Stimulated activated CD4-positive, alpha-beta T cell treated with anti-CD3 and anti-CD28 coated beads, TNF-alpha, amount 100 ng/mL, for 1 hour (primary cell): ENCODE data around the gene TOX3.

Experiments used
- DNase-seq, 3 donors: peaks; one replicate each; pipeline ENCODE4 v3.0.0-alpha.2; 2020; ENCODE audit warnings: low read depth in 3 of 3, low spot score in 1 of 3

TOX3 gene

DNA sequence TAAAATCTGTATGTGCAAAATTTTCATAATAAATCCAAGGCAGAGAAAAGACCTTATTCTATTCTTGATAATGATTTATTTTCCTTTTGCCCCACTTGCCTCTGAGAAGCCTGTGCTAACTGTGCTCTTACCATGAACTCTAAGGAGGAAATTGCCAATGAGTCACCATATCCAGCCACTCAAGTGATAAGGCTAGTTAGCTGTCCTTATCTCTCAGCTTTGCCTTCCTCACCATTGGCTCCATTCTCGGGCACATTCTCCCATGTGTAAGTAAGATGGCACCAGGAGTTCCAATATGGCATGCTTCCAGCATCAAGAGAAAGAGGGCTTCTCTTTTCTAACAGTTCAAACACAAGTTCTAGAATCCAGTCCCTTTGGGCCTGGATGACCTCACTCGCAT is 142.4 kb downstream of the TOX3 start:
- DNase-seq: no peak

- no peak for DNase-seq
These were observed 147.8 kb downstream of the TOX3 start for GRCh38 chr16:52399116-52399515.

GRCh38 chr16:52398491-52398960 is 148.4 kb downstream of the TOX3 start:
- no peak for DNase-seq

DNA sequence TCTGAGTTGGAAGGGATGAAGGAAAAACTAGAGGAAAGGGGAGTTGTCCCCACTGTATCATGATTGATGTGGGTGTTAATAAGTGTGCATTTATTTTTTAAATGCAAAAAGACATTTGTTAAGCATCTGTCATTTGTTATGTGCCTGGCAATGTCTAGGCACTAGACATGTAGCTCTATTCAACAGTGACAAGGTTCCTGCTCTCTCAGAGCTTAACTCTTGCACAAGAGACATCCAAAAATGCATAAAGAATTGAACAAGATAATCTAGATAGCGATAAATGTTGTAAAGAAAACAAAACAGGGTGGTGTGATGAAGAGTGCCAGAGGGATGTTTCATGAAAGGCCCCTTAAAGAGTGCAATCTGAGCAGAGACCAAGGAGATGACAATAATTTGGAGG is 148.9 kb downstream of the TOX3 start:
- no peak for DNase-seq

DNA sequence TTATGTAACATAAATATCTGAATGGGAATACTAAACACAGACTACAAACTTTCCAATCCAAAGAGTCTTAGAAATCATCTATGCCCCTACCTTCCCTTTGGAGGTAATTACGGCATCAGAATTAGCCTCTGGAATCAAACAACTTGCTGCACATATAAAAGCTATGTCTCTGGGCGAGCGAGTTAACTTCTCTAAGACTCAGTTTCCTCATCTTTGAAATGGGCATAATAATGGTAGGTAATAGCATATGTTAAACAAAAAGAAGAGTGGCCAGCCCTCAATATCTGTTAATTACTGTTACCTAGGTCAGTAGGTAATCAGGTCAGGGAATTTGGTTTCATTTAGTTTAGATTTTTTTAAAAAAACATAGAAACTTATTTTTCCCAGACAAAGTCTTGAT is 153.5 kb downstream of the TOX3 start:
- no peak for DNase-seq

- no peak for DNase-seq
These were observed 157.9 kb downstream of the TOX3 start for GRCh38 chr16:52389045-52389444.
